ENCODE data around the gene TTLL11. TPM values are rescaled to one million over a fixed set of nuclear protein-coding genes. Genes with fewer than 3 reads are reported as not detected.
"Not testable (repeated sequence)": the region's sequence is repeated elsewhere in the genome, so short reads cannot be mapped to it uniquely, and the experiment has no call there.

TTLL11 gene
- total RNA-seq, 4 donors from 2014 or later = 7.4 to 14.7 (median 11.0) TPM

GRCh38 chr9:121985792-121986494, 107.2 kb downstream of the TTLL11 start:
- Histone ChIP-seq H3K27me3 (no peaks in the 10 kb centered on the region), H3K27ac (no peak overlapping the region), H3K4me1 (no peaks in the 10 kb centered on the region), H3K4me3 (no peak overlapping the region), H3K9me3 (no peaks in the 10 kb centered on the region), H3K36me3 (no peaks in the 10 kb centered on the region)
- no peak for TF ChIP-seq POLR2A (IDR thresholded peaks at IDR 0.05)
- no peak for TF ChIP-seq CTCF (IDR thresholded peaks at IDR 0.05)
- intact Hi-C loops (cut with DNase I; ENCODE audit: low total_unique reads) = loop anchor here (10.0 kb wide), 1 partner anchor 441 kb away; no protein-coding TSS in a partner anchor
- DNase-seq = no peak

GRCh38 chr9:121984726-121985402, 108.2 kb downstream of the TTLL11 start:
- no peak for DNase-seq
- intact Hi-C loops (cut with DNase I; ENCODE audit: low total_unique reads) = loop anchor here (10.0 kb wide), 1 partner anchor 440 kb away; no protein-coding TSS in a partner anchor
- H3K9me3 ChIP-seq = no peaks in the 10 kb centered on the region
- no peaks in the 10 kb centered on the region for H3K4me1 ChIP-seq
- no peaks in the 10 kb centered on the region for H3K36me3 ChIP-seq
- no peak overlapping the region for H3K4me3 ChIP-seq
- H3K27me3 ChIP-seq = no peaks in the 10 kb centered on the region
- H3K27ac ChIP-seq = peak overlapping the region in 1 of 2 donors; percentile 22
- TF ChIP-seq CTCF (IDR thresholded peaks at IDR 0.05) (no peak), POLR2A (IDR thresholded peaks at IDR 0.05) (no peak)

- DNase-seq = no peak
- H3K27ac ChIP-seq = no peak overlapping the region
- H3K9me3 ChIP-seq = no peaks in the 10 kb centered on the region
- no peak overlapping the region for H3K4me3 ChIP-seq
- intact Hi-C loops (cut with DNase I; ENCODE audit: low total_unique reads) = loop anchor here (10.0 kb wide), 1 partner anchor 439 kb away; no protein-coding TSS in a partner anchor
- no peaks in the 10 kb centered on the region for H3K36me3 ChIP-seq
- no peaks in the 10 kb centered on the region for H3K27me3 ChIP-seq
- TF ChIP-seq CTCF (IDR thresholded peaks at IDR 0.05) (no peak), POLR2A (IDR thresholded peaks at IDR 0.05) (no peak)
- H3K4me1 ChIP-seq = no peaks in the 10 kb centered on the region
These were observed 109.4 kb downstream of the TTLL11 start for GRCh38 chr9:121983736-121984135.

- Histone ChIP-seq H3K27ac (no peak overlapping the region), H3K27me3 (no peaks in the 10 kb centered on the region), H3K4me3 (no peak overlapping the region), H3K36me3 (no peaks in the 10 kb centered on the region), H3K4me1 (no peaks in the 10 kb centered on the region), H3K9me3 (no peaks in the 10 kb centered on the region)
- TF ChIP-seq POLR2A (IDR thresholded peaks at IDR 0.05) (no peak), CTCF (IDR thresholded peaks at IDR 0.05) (no peak)
- DNase-seq = no peak
- intact Hi-C loops (cut with DNase I; ENCODE audit: low total_unique reads) = loop anchor here (10.0 kb wide), 1 partner anchor 436 kb away; no protein-coding TSS in a partner anchor
These were observed 111.8 kb downstream of the TTLL11 start for GRCh38 chr9:121981118-121981883.

GRCh38 chr9:121980665-121981064, 112.4 kb downstream of the TTLL11 start:
- not testable (repeated sequence) for H3K9me3 ChIP-seq, DNase-seq, H3K27ac ChIP-seq, H3K4me3 ChIP-seq, H3K27me3 ChIP-seq, H3K36me3 ChIP-seq, H3K4me1 ChIP-seq
- intact Hi-C loops (cut with DNase I; ENCODE audit: low total_unique reads) = loop anchor here (10.0 kb wide), 1 partner anchor 436 kb away; no protein-coding TSS in a partner anchor

Data from uterus (tissue), 4 donors.